NCI-H446 treated with DMSO at 0.1 percent for 48 hours (cell line): Measurements from ENCODE around the gene LDLRAP1.
"Not testable (repeated sequence)": the region's sequence is repeated elsewhere in the genome, so short reads cannot be mapped to it uniquely, and the experiment has no call there.

Source experiments
- DNase-seq: peaks from one replicate; lab custom pipeline; 2025; lab: John Stamatoyannopoulos, UW

The LDLRAP1 gene

DNA sequence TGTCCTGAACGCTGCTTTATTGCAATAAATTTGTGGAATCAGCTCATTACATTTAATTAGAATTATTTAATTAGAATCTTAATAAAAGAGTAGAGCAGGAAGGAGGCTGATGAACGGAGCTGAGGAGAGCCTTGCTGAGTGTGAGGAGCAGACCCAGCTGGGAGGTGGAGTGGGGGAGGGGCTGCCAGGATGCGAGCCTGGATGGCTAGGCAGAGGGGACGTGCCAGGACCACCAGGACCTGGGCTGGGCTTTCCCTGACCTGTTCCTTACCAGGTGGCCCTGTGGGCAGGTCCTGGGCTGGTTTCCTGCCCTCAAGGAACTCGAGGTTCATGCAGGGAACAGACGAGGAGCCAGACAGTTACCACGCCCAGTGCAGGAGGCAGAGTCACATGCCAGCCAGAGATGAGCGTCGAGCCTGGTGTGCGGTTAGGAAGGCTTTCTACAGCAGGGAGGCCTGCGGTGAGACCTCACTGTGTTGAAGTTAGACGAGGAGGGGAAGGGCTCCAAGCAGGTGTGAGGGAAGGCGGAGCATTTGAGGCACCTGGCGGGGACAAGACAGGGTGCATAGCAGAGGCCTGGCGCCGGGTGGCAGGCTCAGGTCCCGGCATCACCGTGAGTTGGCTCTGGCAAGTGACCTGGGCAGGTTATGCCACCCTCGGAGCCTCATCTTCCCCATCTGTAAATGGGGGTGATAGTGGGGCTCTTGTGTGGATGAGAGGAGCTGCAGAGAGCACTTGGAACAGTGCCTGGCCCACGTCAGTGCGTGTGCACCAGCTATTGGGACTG lies 33.9 kb downstream of the LDLRAP1 start:
- DNase-seq = no peak

GRCh38 chr1:25579292-25580252 lies 36.2 kb downstream of the LDLRAP1 start:
- DNase-seq = no peak

GRCh38 chr1:25580927-25581326 lies 37.5 kb downstream of the LDLRAP1 start:
- DNase-seq = no peak

DNA sequence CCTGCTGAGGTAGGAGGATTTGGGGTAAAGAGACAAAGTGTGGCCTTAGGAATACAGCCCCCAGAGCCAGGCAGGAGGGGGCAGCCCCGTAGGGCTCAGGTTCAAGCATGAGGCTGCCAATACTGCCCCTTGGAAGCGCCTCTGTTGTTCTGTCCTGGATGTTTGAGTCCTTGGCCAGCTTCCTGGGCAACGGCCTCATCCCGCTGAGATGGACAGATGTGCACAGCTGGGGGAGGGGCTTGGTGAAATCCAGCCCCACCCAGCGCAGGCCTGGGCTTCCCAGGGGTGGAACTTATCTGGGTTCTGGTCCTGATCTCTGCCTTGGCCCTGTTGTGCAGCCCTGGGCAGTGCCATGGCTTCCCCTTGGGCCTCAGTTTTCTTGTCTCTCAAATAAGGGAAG lies 38.4 kb downstream of the LDLRAP1 start:
- no peak for DNase-seq

- DNase-seq = no peak
Measured at GRCh38 chr1:25583519-25584370, 40.3 kb downstream of the LDLRAP1 start.

GRCh38 chr1:25586181-25586588 lies 42.8 kb downstream of the LDLRAP1 start:
- DNase-seq = no peak

- no peak for DNase-seq
Measured at GRCh38 chr1:25587290-25587689, 43.9 kb downstream of the LDLRAP1 start.

- DNase-seq = not testable (repeated sequence)
Measured at GRCh38 chr1:25588224-25588623, 44.8 kb downstream of the LDLRAP1 start.

DNA sequence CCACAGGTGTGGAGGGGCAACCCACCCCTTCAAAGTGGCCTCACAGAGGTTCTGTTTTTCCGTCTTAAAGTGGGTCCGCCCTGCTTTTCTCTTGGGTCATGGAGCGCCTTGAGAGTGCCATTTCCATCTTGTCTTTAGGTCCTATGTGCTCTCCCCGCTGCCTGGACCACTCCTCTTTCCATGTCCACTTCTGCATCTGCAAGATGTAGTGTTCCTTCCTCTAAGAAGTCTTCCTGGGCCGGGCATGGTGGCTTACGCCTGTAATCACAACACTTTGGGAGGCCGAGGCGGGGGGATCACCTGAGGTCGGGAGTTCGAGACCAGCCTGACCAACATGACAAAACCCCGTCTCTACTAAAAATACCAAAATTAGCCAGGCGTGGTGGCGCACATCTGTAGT lies 45.4 kb downstream of the LDLRAP1 start:
- not testable (repeated sequence) for DNase-seq

- no peak for DNase-seq
Measured at GRCh38 chr1:25590096-25590824, 46.9 kb downstream of the LDLRAP1 start.

- DNase-seq = no peak
Measured at GRCh38 chr1:25593861-25594260, 50.5 kb downstream of the LDLRAP1 start.

DNA sequence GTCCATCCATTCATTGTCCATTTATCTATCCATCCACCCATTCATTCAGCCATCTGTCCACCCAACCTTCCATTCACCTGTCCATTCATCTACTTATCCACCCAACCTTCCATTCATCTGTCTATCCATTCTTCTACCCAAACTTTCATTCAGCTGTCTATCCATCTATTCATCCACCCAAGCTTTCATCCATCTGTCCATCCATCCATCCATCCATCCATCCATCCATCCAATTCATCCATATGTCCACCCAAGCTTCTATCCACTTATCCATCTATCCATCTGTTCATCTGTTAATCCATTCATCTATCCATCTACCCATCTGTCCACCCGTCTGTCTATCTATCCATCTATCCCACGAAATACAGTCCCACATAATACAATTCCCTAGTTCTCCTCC lies 51.6 kb downstream of the LDLRAP1 start:
- no peak for DNase-seq

DNA sequence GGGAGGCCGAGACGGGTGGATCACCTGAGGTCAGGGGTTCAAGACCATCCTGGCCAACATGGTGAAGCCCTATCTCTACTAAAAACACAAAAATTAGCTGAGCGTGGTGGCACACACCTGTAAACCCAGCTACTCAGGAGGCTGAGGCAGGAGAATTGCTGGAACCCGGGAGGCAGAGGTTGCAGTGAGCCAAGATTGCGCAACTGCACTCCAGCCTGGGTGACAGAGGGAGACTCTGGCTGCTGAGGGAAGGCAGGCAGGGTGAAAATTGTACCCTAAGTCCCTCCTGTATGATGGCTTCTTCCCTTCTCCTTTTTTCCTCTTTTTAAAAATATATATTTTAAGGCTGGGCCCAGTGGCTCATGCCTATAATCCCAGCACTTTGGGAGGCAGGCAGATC lies 53.2 kb downstream of the LDLRAP1 start:
- not testable (repeated sequence) for DNase-seq

GRCh38 chr1:25598879-25599278 lies 55.5 kb downstream of the LDLRAP1 start:
- no peak for DNase-seq

GRCh38 chr1:25599969-25600610 lies 56.7 kb downstream of the LDLRAP1 start:
- no peak for DNase-seq

DNA sequence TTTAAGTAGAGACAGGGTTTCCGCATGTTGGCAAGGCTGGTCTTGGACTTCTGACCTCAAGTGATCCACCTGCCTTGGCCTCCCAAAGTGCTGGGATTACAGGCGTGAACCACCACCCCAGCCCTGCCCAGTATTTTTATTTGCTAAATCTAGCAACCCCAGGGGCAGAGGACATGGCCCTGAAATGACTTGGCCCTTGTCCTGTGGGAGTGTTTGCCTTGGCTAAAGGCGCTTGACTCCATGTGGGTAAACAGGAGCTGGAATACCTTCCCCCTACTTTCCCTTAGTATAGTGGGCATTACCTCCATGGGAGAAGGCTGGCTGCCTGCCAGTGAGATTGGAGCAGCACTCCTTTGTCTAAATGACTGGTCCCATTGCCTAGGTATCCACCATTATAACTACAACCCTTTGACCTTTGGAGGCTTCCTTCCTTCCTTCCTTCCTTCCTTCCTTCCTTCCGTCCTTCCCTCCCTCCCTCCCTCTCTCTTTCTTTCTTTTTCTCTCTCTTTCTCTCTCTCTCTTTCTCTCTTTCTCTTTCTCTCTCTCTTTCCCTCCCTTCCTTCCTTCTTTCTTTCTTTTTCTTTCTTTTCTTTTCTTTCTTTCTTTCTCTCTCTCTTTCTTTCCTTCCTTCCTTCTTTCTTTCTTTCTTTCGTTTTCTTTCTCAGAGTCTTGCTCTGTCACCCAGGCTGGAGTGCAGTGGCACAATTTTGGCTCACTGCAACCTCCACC lies 57.7 kb downstream of the LDLRAP1 start:
- not testable (repeated sequence) for DNase-seq

- DNase-seq = not testable (repeated sequence)
Measured at GRCh38 chr1:25603779-25604538, 60.6 kb downstream of the LDLRAP1 start.

- no peak for DNase-seq
Measured at GRCh38 chr1:25607123-25607522, 63.7 kb downstream of the LDLRAP1 start.

GRCh38 chr1:25608488-25609178 lies 65.2 kb downstream of the LDLRAP1 start:
- DNase-seq = peak; percentile 62
